ENCODE measurements around the gene ABL2. TPM values are rescaled to one million over a fixed set of nuclear protein-coding genes. Genes with fewer than 3 reads are reported as not detected.

Gene ABL2
- total and polyA plus RNA-seq, 12 donors = 2.5 to 14.4 (median 10.9) TPM

- Histone ChIP-seq H3K27me3 (no peaks in the 10 kb centered on the region), H3K4me3 (no peak overlapping the region), H3K36me3 (no peaks in the 10 kb centered on the region), H3K27ac (no peak overlapping the region), H3K4me1 (peaks cover 0 to 25% (median 16%) of the 10 kb centered on the region in 9 donors), H3K9me3 (no peaks in the 10 kb centered on the region)
- peak in 5 of 8 donors; percentile 25 to 51 (median 39) for ATAC-seq
- WGBS, 2 donors = 81% methylated on average over 3 of the region's 3 CpGs
- DNase-seq = no peak
- TF ChIP-seq, protein P1, sequence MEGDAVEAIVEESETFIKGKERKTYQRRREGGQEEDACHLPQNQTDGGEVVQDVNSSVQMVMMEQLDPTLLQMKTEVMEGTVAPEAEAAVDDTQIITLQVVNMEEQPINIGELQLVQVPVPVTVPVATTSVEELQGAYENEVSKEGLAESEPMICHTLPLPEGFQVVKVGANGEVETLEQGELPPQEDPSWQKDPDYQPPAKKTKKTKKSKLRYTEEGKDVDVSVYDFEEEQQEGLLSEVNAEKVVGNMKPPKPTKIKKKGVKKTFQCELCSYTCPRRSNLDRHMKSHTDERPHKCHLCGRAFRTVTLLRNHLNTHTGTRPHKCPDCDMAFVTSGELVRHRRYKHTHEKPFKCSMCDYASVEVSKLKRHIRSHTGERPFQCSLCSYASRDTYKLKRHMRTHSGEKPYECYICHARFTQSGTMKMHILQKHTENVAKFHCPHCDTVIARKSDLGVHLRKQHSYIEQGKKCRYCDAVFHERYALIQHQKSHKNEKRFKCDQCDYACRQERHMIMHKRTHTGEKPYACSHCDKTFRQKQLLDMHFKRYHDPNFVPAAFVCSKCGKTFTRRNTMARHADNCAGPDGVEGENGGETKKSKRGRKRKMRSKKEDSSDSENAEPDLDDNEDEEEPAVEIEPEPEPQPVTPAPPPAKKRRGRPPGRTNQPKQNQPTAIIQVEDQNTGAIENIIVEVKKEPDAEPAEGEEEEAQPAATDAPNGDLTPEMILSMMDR (IDR thresholded peaks at IDR 0.05) = no peak
- intact Hi-C loops (cut with DNase I) = no loop called here
Observed at GRCh38 chr1:179155615-179156014, 73.9 kb downstream of the ABL2 start.

DNA sequence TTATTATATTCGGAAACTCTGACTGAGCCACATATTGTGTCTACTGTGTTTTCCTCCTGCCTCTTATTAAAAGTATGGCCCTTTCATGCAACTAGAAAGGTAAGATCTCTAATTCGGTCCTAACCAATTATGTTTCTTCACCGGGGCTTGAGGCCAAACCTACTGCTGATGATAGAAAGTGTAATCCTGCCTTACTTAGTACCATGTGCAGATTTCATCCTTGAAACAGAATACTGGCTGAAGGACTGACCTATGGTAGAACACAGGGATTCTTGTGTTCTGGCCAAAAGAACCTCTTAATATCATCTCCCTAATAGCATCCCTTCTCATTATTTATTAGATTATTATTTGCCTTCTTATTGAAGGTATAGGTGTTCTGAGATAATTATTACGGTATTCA, 75.0 kb downstream of the ABL2 start:
- intact Hi-C loops (cut with DNase I) = loop anchor here in 1 of 10 donors (5.0 kb wide), 1 partner anchor 33 kb away; no protein-coding TSS in a partner anchor
- Histone ChIP-seq H3K36me3 (no peaks in the 10 kb centered on the region), H3K27me3 (no peaks in the 10 kb centered on the region), H3K27ac (no peak overlapping the region), H3K4me3 (no peak overlapping the region), H3K4me1 (peaks cover 0 to 25% (median 16%) of the 10 kb centered on the region in 9 donors), H3K9me3 (peaks cover 0 to 7% (median 0%) of the 10 kb centered on the region in 11 donors)
- TF ChIP-seq, protein P1 (IDR thresholded peaks at IDR 0.05) = no peak
- no peak for ATAC-seq
- WGBS, 2 donors = 96 to 97% methylated on average over 4 of the region's 4 CpGs
- DNase-seq = no peak

DNA sequence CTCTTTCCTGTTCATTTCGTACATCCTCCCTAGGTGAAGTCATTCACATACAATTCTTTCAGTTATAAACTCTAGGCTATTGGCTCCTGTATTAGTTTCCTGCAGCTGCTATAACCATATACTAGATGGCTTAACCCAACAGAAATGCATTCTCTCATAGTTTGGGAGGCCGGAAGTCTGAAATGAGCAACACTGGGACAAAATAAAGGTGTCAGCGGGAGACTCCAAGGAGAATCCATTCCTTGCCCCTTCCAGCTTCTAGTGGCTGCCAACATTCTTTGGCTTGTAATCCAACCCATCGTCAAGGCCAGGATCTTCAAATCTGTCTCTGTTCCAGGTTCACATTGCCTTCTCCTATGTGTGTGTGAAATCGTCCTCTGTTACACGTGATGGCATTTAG, 76.3 kb downstream of the ABL2 start:
- ATAC-seq = peak in 6 of 8 donors; percentile 46 to 87 (median 62)
- H3K9me3 ChIP-seq = peaks cover 0 to 13% (median 0%) of the 10 kb centered on the region in 11 donors
- 50 to 67% methylated on average over 6 of the region's 6 CpGs for WGBS, 2 donors
- DNase-seq = no peak
- no peaks in the 10 kb centered on the region for H3K27me3 ChIP-seq
- H3K27ac ChIP-seq = peak overlapping the region in 5 of 10 donors; percentile 1 to 59 (median 28)
- H3K4me3 ChIP-seq = no peak overlapping the region
- intact Hi-C loops (cut with DNase I) = loop anchor here in 1 of 10 donors (5.0 kb wide), 1 partner anchor 34 kb away; no protein-coding TSS in a partner anchor
- TF ChIP-seq, protein P1 (IDR thresholded peaks at IDR 0.05) = no peak
- peaks cover 0 to 25% (median 16%) of the 10 kb centered on the region in 9 donors for H3K4me1 ChIP-seq
- H3K36me3 ChIP-seq = peaks cover 0 to 3% (median 0%) of the 10 kb centered on the region in 9 donors

DNA sequence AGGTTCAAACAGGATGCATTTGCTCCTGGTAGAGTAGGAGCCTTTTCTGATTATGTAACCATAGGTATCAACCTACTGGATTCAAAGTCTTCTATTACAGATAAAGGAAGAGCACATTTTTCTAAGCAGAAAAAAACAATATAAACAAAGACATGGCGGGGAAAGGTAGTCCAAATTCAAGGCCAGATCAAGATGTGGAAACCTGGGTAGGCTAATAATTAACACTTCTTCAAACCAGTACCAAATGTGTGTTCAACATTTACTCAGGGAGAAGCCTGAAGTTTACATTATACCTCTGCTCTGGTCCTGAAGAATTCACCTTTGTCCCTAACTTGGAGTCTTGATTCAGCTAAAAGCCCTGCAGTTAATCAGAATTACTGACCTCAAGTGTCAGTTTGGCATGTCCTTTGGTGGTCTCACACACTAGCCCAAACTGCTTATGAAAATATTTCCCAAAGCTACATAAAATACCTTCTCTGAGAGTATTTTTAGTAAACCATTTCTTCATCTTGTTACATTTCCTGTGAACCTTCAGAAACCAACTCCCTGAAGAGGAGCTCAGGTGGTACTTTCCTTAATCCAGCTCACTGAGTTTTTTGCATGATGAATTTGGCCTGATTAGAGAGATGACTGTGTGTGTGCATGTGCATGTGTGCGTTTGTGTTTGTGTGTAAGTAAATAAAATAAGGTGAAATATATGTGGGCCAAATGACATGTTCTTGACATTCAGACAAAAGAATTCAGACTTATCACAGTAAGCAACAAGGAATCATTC, 77.4 kb downstream of the ABL2 start:
- H3K27ac ChIP-seq = peak overlapping the region in 3 of 10 donors; percentile 1 to 44 (median 28)
- no peak overlapping the region for H3K4me3 ChIP-seq
- H3K9me3 ChIP-seq = peaks cover 0 to 13% (median 0%) of the 10 kb centered on the region in 11 donors
- H3K4me1 ChIP-seq = peaks cover 0 to 25% (median 16%) of the 10 kb centered on the region in 9 donors
- DNase-seq (no peak), ATAC-seq (no peak)
- H3K36me3 ChIP-seq = peaks cover 0 to 10% (median 0%) of the 10 kb centered on the region in 9 donors
- WGBS, 2 donors = 90 to 91% methylated on average over 2 of the region's 2 CpGs
- no peaks in the 10 kb centered on the region for H3K27me3 ChIP-seq
- intact Hi-C loops (cut with DNase I) = loop anchor here in 1 of 10 donors (5.0 kb wide), 1 partner anchor 35 kb away; no protein-coding TSS in a partner anchor
- TF ChIP-seq, protein P1 (IDR thresholded peaks at IDR 0.05) = no peak

All from heart right ventricle (tissue), 16 donors.